ENCODE measurements around the gene FAM184A.
A peak's percentile ranks its signal among the peaks of the same experiment; 100 is the strongest.
"Not testable (repeated sequence)": the region's sequence is repeated elsewhere in the genome, so short reads cannot be mapped to it uniquely, and the experiment has no call there.

FAM184A gene

DNA sequence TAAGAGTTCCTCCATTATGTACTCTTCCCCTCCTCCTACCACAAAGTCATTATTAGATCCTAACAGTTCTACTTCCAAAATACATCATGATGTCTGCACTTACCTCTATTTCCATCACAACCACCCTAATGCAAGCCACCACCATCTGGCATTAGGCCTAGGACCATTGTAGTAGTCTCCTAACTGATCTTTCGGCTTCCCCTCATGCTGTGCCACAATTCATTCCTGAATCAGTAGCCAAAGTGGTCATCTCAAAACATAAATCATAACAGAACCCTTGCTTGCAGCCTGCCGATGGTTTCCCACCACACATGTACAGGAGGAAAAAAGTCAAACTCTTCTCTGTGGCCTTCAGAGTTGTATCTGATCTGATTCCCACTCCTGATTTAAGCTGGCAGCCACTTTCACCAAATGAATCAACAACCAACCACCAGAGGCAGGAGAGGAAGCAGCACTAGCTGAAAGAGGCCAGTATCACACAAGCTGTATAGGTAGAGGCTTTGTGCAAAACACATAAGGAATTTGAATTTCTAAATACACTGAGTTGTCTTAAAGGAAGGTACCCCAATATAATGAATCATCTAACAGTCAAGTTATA lies 26.1 kb downstream of the FAM184A start:
- no peak for DNase-seq (ENCODE audit: low spot score)

DNA sequence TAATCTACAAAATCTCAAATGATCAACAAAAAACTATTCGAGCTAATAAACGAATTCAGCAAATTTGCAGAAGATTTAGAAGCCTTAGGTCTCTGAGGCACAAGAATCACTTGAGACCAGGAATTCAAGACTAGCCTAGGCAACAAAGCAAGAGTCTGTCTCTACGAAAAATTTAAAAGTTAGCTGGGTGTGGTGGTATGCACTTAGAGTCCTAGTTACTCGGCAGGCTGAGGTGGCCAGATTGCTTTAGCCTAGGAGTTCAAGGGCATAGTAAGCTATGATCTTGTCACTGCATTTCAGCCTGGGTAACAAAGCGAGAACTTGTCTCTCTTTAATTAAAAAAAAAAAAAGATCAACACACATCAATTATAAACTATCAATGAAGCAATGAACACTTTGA lies 34.2 kb downstream of the FAM184A start:
- no peak for DNase-seq (ENCODE audit: low spot score)

DNA sequence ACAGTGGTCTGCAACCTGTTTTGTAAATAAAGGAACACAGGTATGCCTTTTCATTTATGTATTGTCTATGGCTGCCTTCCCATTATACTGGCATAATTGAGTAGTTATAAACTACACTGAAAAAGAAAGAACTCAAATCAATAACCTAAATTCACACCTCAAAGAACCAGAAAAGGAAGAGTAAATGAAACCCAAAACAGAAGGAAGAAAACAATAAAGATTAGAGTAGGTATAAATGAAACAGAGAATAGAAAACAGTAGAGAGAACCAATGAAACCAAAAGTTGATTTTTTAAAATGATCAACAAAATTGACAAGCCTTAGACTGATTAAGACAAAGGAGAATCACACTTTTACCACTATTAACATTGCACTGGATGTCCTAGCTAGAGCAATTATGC lies 34.7 kb downstream of the FAM184A start:
- no peak for DNase-seq (ENCODE audit: low spot score)

DNA sequence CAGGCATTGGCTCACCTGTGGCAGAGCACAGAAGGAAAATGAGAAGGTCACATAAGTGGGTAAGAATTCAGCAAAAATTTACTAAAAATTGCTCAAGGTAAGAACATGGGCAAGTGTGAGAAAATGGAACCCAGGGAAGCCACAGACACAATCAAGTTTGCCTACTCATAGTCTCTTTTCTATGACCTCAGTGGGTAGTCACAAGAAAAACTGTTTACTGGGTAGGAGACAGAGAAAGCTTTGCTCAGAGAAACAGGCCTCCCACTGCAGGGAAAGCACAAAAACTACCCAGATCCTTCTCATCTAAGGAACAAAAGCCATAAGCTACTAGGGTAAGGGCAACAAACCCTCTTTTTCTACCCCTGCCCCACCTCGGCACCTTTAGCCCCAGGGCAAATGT lies 35.2 kb downstream of the FAM184A start:
- DNase-seq (ENCODE audit: low spot score): no peak

DNA sequence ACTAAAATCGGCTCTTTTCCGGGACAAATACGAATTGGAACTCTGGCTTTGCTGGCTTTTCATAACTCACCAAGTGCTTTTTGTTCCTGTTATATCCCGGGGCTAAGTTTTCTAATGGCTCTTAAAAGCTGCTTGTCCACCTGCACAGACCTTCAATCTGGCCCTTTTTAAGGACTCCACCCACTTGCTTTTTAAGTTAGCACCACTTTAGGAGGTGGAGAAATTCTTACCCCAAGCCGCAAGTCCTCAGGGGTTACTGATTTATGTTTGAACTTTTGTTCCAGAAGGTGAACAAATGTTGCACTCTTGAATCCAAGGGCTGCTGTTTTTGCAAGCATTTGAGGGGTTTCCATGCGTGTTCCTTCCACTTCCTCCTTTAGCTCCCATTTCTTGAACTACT lies 37.8 kb downstream of the FAM184A start:
- no peak for DNase-seq (ENCODE audit: low spot score)

DNA sequence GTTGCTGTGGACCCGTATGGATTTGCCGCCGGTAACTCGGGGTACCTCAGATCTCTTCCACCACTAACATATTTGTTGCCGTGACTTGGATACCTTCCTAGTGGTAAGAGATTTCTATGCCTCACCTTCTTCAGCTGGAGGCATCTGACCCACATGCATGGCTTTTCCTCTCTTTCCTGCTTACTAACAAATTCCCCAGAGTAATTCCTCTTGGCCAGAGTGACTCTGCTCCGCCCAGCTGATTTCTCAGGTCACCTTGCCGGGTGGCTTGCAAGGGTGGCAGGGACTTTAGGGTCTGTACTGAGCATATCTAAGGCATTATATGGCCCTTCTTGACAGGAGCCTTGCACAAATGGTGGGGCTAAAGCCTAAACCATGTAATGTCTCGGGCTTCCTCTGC lies 38.2 kb downstream of the FAM184A start:
- no peak for DNase-seq (ENCODE audit: low spot score)

DNA sequence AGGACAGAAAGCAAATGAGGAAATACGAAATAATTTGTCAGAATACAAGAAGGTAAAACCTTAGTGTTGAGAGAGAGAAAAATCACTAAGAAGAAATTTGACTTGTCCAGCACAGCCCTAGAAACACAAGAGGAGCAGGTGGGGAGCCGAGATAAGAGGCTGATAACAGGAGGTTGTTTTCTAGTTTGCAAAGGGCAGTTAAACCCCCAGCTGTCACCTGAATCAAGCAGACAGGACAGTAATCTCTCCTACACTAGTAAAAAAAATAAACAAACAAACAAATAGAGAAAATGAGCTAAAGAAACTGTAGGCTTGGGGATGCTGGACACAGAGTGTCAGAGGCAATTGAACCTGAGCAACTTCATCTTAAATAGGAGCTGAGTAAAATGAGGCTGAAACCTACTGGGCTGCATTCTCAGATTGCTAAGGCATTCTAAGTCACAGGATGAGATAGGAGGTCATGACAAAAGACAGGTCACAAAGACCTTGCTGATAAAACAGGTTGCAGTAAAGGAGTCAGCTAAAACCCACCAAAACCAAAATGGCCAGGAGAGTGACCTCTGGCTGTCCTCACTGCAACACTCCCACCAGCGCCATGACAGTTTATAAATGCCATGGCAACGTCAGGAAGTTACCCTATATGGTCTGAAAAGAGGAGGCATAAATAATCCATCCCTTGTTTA lies 40.4 kb downstream of the FAM184A start:
- no peak for DNase-seq (ENCODE audit: low spot score)

DNA sequence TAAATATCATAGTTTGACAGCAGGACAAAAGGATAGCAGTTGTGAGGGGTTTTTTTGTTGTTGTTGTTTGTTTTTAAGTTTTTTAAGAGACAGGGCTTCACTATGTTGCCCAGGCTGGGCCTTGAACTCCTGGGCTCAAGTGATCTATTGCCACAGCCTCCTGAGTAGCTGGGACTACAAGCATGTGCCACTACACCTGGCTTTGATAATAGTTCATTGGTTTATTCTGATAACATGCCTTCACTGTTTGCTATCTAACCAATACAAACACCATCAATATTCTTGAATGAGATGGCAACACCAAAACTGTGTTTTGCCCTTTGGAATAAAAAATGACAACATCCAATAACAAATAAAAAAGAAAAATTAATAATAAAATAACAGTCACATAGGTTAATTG lies 41.2 kb downstream of the FAM184A start:
- no peak for DNase-seq (ENCODE audit: low spot score)

DNA sequence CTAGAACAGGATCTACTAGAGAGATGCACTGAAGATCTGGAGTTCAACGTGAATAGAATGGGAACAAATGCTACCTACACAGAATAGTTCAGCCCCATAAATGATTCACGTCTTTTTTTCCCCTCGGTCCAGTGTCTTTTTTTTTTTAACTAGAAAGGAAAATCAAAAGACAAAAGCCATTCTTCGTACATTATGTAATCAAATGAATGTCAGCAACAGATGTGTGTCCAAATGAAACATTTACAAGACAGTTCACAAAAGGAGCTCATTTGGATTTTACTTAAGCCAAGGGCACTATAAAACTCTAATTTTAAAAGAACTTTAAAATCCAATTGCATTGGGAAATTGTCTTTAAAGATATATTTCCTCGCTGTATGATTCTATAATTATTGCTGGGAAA lies 42.4 kb downstream of the FAM184A start:
- DNase-seq (ENCODE audit: low spot score): no peak

DNA sequence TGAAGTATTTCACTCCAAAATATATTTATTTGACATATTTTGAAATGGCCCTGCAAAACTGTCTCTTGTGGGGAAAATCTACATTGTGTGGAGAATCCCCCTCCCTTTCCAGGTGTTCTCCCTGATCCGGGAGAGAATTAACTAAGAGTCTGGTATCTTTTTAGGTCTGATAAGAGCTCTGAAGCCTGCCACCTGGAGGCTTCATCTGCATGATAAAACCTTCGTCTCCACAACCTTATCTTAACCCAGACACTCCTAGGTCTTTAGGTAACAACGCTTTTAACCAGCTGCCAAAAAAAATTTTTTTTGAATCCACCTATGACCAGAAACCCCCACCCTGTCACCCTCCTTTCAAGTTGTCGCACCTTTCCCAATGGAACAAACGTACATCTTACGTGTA lies 43.0 kb downstream of the FAM184A start:
- DNase-seq (ENCODE audit: low spot score): no peak

DNA sequence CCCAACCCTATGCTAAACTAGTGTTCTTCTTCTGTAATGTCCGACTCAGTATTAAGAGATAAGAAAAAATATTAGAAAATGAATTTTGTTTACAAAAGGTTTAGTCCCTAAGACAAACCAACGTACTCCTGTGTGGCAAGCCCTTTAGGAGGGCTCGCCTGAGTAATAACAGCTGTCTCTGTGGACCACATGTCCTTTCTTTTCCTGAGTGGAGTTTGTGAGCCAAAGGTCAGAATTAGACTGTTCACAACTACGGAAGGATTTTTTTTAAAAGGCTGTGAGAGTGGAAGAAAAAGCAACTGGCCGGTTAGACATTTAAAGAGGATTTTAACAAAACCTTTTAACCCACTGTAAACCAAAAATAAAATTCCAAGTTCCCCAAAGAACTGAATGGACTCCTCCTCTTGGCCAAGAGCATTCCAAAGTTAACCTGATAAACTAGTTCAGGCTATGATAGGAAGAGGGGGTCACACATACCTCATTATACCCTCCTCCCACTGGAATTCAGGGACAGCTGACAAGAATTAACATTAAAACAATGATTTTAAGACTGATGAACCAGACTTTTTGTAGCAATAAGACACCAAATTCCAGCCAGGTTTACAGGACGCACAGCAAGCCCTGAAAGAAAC lies 43.5 kb downstream of the FAM184A start:
- DNase-seq (ENCODE audit: low spot score): no peak

DNA sequence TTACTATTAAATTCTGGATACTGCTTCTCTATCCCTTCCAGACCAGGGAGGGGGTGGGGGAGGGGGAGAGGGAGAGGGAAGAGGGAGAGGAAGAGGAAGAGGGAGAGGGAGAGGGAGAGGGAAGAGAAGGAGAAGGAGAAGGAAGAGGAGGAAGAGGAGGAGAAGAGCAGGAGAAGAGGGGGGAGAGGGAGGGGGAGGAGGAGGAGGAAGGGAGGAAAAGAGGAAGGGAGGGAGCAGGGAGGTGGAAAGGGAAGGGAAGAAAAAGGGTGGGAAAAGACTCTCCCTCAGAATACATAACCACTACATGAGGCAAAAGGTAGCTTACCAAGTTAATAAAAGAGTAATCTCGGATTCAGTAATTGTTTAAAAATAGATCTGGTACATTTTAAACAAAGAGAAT lies 46.0 kb downstream of the FAM184A start:
- no peak for DNase-seq (ENCODE audit: low spot score)

DNA sequence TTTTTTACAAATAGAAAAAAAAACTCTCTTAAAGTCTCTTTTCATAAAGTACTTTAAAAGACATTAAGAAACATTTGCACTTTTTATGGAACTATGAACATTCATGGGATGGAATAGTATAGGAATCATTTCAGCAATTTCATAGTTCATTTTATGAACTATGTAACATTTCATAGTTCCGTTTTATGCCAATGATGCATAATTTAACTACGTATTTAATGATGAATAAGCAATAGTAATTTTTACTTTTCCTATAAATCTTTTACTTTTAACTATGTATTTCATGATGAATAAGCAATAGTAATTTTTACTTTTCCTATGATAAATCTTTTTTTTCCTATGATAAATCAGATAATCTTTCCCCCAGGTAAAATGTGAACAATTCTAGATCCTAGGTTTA lies 47.7 kb downstream of the FAM184A start:
- no peak for DNase-seq (ENCODE audit: low spot score)

DNA sequence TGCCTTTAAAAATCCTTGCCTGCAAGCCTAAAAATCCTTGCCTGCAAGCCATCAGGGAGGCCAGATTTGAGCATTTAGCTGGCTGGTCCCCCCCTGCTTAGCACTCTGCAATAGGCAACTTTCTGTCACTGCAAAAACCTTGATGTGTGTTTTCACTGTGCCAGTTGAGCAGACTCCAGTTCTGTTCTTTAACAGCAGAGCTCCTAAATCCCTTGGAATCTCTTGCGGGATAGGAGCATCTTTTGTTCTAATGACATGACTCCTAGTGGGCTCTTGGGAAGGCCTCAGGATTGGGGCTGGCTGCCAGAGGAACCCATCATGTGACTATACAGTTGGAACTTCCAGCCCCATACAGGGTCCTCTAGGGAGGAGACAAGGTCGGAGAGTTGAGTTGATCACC lies 50.4 kb downstream of the FAM184A start:
- DNase-seq (ENCODE audit: low spot score): no peak

DNA sequence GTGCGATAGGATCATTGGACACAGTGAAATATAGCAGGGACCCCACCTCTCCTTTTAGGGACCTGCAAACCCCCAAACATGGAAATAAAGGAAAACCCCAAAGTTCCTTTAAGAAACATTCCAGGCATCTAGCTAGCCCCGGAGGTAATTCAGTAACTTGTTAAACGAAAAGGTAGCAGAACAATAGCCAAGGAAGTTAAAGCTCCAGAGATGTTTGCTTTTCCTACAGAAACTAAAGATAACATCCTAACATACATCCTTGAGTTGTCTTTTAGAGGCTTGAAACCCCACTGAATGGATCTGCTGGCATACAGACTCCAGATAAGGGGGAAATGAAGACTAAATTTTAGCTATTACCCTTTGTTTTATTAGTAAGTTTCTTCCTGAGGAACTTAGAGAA lies 51.0 kb downstream of the FAM184A start:
- DNase-seq (ENCODE audit: low spot score): no peak

DNA sequence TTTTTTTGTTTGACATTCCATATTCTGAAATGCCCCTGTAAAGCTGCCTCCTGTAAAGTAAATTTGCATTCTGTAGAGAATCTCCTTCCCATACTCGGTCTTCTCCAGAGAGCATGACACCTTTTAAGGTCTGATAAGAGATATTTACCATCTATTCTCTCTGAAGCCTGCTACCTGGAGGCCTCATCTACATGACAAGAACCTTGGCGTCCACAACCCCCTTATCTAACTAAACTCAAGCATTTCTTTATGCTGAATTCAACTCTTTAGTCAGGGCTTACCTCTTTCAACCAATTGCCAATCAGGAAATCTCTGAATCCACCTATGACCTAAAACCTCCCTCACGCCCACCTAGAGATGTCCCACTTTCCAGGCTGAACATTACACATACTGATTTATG lies 51.6 kb downstream of the FAM184A start:
- DNase-seq (ENCODE audit: low spot score): no peak

DNA sequence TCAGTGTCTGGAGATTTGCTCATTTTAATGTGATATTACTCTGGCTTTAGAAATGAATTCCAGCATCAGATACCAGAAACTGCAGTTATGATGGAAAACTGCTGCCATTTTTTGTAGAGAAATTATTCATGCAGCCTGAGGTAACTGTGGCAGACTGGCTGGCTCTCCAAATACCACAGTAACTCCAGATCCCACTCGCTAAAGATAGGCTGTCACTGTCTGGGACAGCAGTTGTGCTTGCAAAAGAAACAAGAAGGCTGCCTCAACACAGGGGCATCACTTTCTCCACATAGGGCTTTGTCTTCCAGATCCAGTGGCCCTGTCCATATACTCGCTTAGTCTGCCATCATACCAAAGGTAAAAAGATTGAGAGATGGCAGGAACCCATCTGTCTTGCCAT lies 52.7 kb downstream of the FAM184A start:
- no peak for DNase-seq (ENCODE audit: low spot score)

DNA sequence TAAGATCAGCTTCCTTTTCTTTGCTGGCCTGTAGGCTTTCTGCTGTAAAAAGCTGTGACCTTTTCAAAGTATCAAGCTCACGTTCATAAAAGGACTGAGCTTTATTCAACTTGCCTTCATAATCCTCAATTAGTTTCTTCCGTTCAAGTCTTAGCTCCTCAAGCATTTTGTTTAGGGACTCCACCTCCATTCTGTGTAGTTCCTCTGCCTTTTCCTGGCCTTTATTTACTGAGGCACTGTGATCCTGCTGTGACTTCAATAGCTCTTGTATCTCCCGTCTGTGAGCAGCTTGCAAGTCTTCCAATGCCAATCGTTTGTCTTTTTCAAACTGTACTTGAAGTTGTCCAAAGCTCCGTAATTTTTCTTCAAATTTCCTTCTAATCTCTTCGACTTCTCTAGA lies 54.4 kb downstream of the FAM184A start:
- DNase-seq (ENCODE audit: low spot score): no peak

DNA sequence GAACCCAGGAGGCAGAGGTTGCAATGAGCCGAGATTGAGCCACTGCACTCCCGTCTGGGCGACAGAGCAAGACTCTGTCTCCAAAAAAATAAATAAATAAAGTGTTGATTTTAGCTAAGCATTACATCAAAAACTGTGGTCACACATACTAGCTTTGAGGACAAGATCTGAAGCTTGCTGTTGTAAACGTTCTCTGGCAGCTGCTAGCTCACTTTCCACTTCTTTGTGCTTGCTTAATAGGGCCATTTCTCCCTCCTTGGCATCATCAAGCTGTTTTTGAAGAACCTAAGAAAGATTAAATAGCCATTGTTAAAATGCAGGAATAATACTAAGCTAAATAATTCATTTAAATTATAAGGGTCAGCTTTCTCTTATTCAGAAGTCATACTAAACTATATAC lies 55.7 kb downstream of the FAM184A start:
- DNase-seq (ENCODE audit: low spot score): peak; percentile 39

DNA sequence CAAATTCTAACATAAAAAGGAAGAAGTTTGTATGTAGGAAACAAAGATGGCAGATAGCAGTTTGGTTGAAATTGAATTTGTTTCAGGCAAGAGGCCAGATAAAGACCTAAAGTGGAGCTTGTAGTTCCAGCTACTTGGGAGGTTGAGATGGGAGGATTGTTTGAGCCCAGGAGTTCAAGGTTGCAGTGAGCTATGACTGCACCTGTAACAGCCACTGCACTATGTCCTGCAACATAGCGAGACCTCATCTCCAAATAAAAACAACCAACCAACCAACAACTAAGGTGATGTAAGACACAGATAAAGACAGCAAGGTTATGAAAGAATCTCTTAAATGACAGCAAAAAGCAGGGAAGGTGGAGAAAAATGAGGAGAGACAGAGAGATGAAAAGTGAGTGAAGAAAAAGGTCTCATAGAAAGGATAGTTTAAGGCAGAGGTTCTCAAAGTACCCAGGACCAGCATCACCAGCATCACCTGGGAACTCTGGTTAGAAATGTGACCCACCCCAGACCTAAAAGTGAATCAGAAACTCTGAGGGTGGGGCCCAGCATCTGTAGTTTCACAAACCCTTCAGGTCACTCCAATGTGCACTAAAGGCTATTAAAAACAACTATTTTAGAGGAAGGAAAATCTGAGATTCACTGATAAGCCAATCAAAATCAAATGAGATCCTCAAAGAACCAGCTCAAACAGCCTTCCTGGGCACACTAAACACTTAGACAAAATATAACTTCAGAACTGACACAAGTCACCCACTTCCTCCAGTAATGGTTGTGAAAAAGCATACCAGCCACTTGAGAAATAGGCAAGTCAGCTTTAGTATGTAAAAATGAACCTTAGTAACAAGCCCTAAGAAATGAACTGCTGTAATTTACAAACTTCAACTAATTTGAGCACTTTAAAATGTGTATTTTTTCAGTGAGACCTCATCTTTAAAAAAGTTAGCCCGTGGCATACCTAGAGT lies 57.6 kb downstream of the FAM184A start:
- no peak for DNase-seq (ENCODE audit: low spot score)

DNA sequence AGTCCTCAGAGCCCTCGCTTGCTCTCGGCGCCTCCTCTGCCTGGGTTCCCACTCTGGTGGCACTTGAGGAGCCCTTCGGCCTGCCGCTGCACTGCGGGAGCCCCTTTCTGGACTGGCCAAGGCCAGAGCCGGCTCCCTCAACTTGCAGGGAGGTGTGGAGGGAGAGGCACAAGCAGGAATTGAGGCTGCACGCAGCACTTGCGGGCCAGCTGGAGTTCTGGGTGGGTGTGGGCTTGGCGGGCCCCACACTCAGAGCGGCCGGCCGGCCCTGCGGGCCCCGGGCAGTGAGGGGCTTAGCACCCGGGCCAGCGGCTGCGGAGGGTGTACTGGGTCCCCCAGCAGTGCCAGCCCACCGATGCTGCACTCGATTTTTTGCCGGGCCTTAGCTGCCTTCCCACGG lies 63.3 kb downstream of the FAM184A start:
- not testable (repeated sequence) for DNase-seq (ENCODE audit: low spot score)

DNA sequence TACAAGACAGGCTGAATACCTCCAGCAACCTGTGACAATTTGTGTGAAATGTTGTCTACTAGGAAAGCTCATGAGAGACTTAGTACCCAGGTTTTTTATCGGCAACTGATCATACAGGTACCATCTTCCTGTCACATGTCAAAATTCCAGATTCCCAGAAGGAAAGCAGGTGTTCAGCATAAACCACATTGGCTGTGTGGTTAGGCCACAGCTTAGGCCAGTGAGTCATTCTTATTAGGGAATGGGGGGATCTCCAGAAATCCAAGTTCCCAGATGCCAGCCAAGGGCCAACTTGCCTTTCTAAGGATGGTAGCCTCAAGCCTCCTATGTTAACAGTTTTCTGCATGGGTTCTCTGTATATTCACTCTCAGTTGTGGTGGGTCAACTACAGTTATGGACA lies 65.9 kb downstream of the FAM184A start:
- no peak for DNase-seq (ENCODE audit: low spot score)

DNA sequence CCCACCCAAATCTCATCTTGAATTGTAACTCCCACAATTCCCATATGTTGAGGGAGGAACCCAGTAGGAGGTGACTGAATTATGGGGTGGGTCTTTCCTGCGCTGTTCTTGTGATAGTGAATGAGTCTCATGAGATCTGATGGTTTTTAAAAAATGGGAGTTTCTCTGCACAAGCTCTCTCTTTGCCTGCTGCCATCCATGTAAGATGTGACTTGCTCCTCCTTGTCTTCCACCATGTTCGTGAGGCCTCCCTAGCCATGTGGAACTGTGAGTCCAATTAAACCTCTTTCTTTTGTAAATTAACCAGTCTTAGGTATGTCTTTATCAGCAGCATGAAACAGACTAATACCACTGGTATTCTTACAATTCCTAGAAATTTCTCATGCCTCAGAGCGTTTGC lies 69.2 kb downstream of the FAM184A start:
- DNase-seq (ENCODE audit: low spot score): not testable (repeated sequence)

All from pons (tissue), 1 donor.